Glomerular endothelial cell (primary cell): ENCODE data around the gene C19orf44. TPM values are rescaled to one million over a fixed set of nuclear protein-coding genes. Genes with fewer than 3 reads are reported as not detected.

ENCODE experiments used
- DNase-seq: peaks from one replicate; pipeline ENCODE4 v3.0.0-alpha.2; 2011; ENCODE audit warnings: low read depth, low spot score; ENCODE audit errors: extremely low read depth
- total RNA-seq: library from RNA; depleted of rRNA; stranded (reverse); fragments of >200 nt; gene quantifications from 2 replicates; pipeline ENCODE4 v1.2.3, GENCODE V29; 2015

Gene C19orf44
- total RNA-seq, 1 donor from 2014 or later: 4.1 TPM

DNA sequence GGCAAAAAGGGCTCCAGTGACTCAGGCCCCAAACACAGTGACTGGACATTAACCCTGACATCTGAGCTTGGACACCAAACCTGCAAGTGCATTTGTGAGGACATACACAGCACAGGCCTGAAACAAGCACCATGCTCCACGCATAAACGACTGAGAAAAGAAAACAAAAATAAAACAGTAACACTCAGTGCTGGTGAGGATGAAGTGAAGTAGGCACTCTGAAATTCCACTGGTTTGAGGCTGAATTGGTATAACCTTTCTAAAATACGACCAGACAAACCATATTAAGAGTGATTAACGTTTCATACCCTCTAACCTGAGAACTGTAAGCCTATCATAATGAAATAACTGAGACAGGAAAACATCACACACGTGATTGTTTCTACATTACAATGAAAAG is 70.5 kb downstream of the C19orf44 start:
- no peak for DNase-seq

DNA sequence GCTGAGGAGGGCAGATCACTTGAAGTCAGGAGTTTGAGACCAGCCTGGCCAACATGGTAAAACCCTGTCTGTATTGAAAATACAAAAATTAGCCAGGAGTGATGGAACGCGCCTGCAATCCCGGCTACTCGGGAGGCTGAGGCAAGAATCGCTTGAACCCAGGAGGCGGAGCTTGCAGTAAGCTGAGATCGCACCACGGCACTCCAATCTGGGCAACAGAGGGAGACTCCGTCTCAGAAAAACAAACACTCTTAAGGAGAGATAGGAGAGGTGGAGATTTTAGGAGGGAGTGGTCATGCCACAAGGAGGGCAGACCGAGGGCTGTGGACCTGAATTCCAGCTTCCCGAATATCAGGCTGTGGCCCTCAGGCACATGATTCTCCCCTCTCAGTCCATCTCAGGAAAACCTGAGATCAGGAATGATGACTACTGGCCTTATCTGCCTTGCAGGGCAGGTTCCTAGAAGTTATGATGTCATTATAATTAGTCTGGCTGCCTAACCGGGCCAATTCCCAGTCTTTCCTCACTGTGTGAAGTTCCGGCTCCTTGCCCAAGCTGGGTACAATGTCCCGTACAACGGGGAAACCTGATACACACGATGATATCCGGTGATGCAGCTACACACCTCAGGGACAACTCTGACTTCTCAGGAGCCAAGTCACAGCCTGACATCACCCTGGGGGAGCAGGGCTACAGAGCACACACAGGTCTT is 73.6 kb downstream of the C19orf44 start:
- no peak for DNase-seq

Other genes starting within 250 kb of the C19orf44 start
- gene KLF2, start 171.6 kb upstream of the C19orf44 start, total RNA-seq: 5.9 and 36.1 TPM in 2 replicates
- 25.0 and 33.1 TPM in 2 replicates for gene EPS15L1, start 24.4 kb upstream of the C19orf44 start, total RNA-seq
- gene CALR3, start 227 bp upstream of the C19orf44 start, total RNA-seq: not detected in 2 replicates
- gene CHERP, start 46.0 kb downstream of the C19orf44 start, total RNA-seq: 9.8 and 22.3 TPM in 2 replicates
- gene SLC35E1, start 76.0 kb downstream of the C19orf44 start, total RNA-seq: 34.1 and 45.6 TPM in 2 replicates
- gene MED26, start 131.8 kb downstream of the C19orf44 start, total RNA-seq: 9.1 and 11.7 TPM in 2 replicates
- gene SMIM7, start 163.8 kb downstream of the C19orf44 start, total RNA-seq: 66.9 and 85.6 TPM in 2 replicates
- 0.34 and 1.2 TPM in 2 replicates for gene TMEM38A, start 164.7 kb downstream of the C19orf44 start, total RNA-seq
- 0.10 TPM in 1 of 2 replicates, not detected in the other for gene NWD1, start 223.5 kb downstream of the C19orf44 start, total RNA-seq